ENCODE results near the gene PI4K2B. TPM values are rescaled to one million over a fixed set of nuclear protein-coding genes. Genes with fewer than 3 reads are reported as not detected.

PI4K2B gene
- total RNA-seq, 1 experiment from 2014 or later, result 19.3 TPM

DNA sequence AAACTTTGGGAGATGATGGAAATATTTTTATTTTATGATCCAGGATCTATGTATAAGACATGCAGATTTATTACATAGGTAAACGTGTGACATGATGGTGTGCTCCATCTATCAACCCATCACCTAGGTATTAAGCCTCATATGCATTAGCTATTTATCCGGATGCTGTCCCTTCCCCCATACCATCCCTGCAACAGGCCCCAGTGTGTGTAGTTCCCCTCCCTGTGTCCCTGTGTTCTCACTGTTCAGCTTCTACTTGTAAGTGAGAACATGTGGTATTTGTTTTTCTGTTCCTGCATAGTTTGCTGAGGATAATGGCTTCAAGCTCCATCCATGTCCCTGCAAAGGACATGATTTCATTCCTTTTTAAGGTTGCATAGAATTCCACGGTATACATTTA lies 50.6 kb downstream of the PI4K2B start:
- DNase-seq (ENCODE audit: low read depth, low spot score), result no peak
- no peak overlapping the region for H3K4me2 ChIP-seq (ENCODE audit: low read length)
- no peaks in the 10 kb centered on the region for H3K4me1 ChIP-seq (ENCODE audit: control insufficient read depth in 1 of 2, insufficient read depth in 2 of 2, low read length in 2 of 2)
- no peaks in the 10 kb centered on the region for H3K27me3 ChIP-seq (ENCODE audit: insufficient read depth, low read length)
- no peaks in the 10 kb centered on the region for H3K9me3 ChIP-seq (ENCODE audit: control insufficient read depth in 1 of 2, insufficient read depth in 1 of 2, low read depth in 1 of 2, low read length in 2 of 2)
- ChIA-PET CTCF (interaction anchor here (1.5 kb wide), 1 partner anchor 28 kb away, joined by 3 read pairs; the partner anchor contains the start of gene ZCCHC4), RAD21 (ENCODE audit: low non-redundant PET in 1 of 2, low total read pairs in 2 of 2, uncharacterized antibody in 2 of 2, unreplicated experiment in 2 of 2) (no interaction called here), POLR2A (no interaction called here)
- no peak for ATAC-seq
- no peak overlapping the region for H3K9ac ChIP-seq (ENCODE audit: low read length)
- no peaks in the 10 kb centered on the region for H3K36me3 ChIP-seq (ENCODE audit: control insufficient read depth in 1 of 2, insufficient read depth in 2 of 2, low read length in 2 of 2)
- H3K4me3 ChIP-seq (replicated peaks in 1 of 2; ENCODE audit: low read depth in 1 of 2, low read length in 2 of 2), result no peak overlapping the region
- H3K79me2 ChIP-seq (ENCODE audit: insufficient read depth, low read length), result no peaks in the 10 kb centered on the region
- intact Hi-C loops (cut with micrococcal nuclease), result no loop called here
- no peak overlapping the region for H2AFZ ChIP-seq (ENCODE audit: low read depth, low read length, poor library complexity, severe bottlenecking)
- TF ChIP-seq RAD21 (IDR thresholded peaks at IDR 0.05; ENCODE audit: low read depth), result no peak
- TF ChIP-seq ZBTB33 (IDR thresholded peaks at IDR 0.05; ENCODE audit: extremely low read depth, insufficient replicate concordance, low read length), result no peak
- no peak for TF ChIP-seq ELF1 (IDR thresholded peaks at IDR 0.05; ENCODE audit: borderline replicate concordance, low read depth)
- no peak for TF ChIP-seq ZNF274 (IDR thresholded peaks at IDR 0.05; ENCODE audit: low read depth, low read length)
- no peak overlapping the region for H3K27ac ChIP-seq (ENCODE audit: low read depth, low read length)
- H4K20me1 ChIP-seq (ENCODE audit: insufficient read depth), result no peaks in the 10 kb centered on the region
- BruUV-seq (replicated peaks), result no TSS peak
- no peaks in the 10 kb centered on the region for H3K9me2 ChIP-seq (ENCODE audit: insufficient read depth)

- Histone ChIP-seq H3K79me2 (ENCODE audit: insufficient read depth, low read length) (no peaks in the 10 kb centered on the region), H3K9me3 (ENCODE audit: control insufficient read depth in 1 of 2, insufficient read depth in 1 of 2, low read depth in 1 of 2, low read length in 2 of 2) (no peaks in the 10 kb centered on the region), H3K9me2 (ENCODE audit: insufficient read depth) (no peaks in the 10 kb centered on the region), H2AFZ (ENCODE audit: low read depth, low read length, poor library complexity, severe bottlenecking) (no peak overlapping the region), H3K9ac (ENCODE audit: low read length) (no peak overlapping the region), H3K4me2 (ENCODE audit: low read length) (no peak overlapping the region), H3K4me3 (replicated peaks in 1 of 2; ENCODE audit: low read depth in 1 of 2, low read length in 2 of 2) (no peak overlapping the region), H4K20me1 (ENCODE audit: insufficient read depth) (no peaks in the 10 kb centered on the region), H3K27ac (ENCODE audit: low read depth, low read length) (no peak overlapping the region), H3K4me1 (ENCODE audit: control insufficient read depth in 1 of 2, insufficient read depth in 2 of 2, low read length in 2 of 2) (peaks cover 0 to 4% of the 10 kb centered on the region in 2 experiments; a peak in 1 of 4 replicates), H3K36me3 (ENCODE audit: control insufficient read depth in 1 of 2, insufficient read depth in 2 of 2, low read length in 2 of 2) (no peaks in the 10 kb centered on the region), H3K27me3 (ENCODE audit: insufficient read depth, low read length) (no peaks in the 10 kb centered on the region)
- no peak for DNase-seq (ENCODE audit: low read depth, low spot score)
- RAD21 ChIA-PET (ENCODE audit: low non-redundant PET in 1 of 2, low total read pairs in 2 of 2, uncharacterized antibody in 2 of 2, unreplicated experiment in 2 of 2), result no interaction called here
- no peak for ATAC-seq
- POLR2A ChIA-PET, result no interaction called here
- CTCF ChIA-PET, result no interaction called here
- BruUV-seq (replicated peaks), result no TSS peak
- intact Hi-C loops (cut with micrococcal nuclease), result no loop called here
- TF ChIP-seq SIN3A (IDR thresholded peaks at IDR 0.05; ENCODE audit: low read depth) (no peak), ZBTB33 (IDR thresholded peaks at IDR 0.05; ENCODE audit: extremely low read depth, insufficient replicate concordance, low read length) (no peak), YY1 (IDR thresholded peaks at IDR 0.05; ENCODE audit: extremely low read depth, insufficient replicate concordance, low read depth, low read length) (no peak), CTCF (IDR thresholded peaks at IDR 0.05 in 2 of 3, conservative IDR thresholded peaks at IDR 0.05 in 1 of 3; ENCODE audit: borderline replicate concordance in 1 of 3, insufficient read depth in 1 of 3, low read depth in 2 of 3, low read length in 2 of 3) (no peak), MAX (IDR thresholded peaks at IDR 0.05) (no peak), EZH2phosphoT487 (IDR thresholded peaks at IDR 0.05; ENCODE audit: borderline replicate concordance) (no peak), SP1 (IDR thresholded peaks at IDR 0.05; ENCODE audit: low read depth) (no peak), ZNF274 (IDR thresholded peaks at IDR 0.05; ENCODE audit: low read depth, low read length) (no peak), FOSL1 (IDR thresholded peaks at IDR 0.05; ENCODE audit: low read depth) (no peak), SRF (IDR thresholded peaks at IDR 0.05; ENCODE audit: low read depth) (no peak), EZH2 (IDR thresholded peaks at IDR 0.05) (no peak), EGR1 (IDR thresholded peaks at IDR 0.05; ENCODE audit: low read depth) (no peak)
These were observed 56.7 kb downstream of the PI4K2B start for GRCh38 chr4:25290490-25291067.
